Muscle of leg (tissue), 11 donors: ENCODE results near the gene CPSF4. TPM values are rescaled to one million over a fixed set of nuclear protein-coding genes. Genes with fewer than 3 reads are reported as not detected.
A peak's percentile ranks its signal among the peaks of the same experiment; 100 is the strongest.

Experiments
- DNase-seq: peaks from one replicate; pipeline ENCODE4 v3.0.0; 2013
- H3K27ac ChIP-seq: one replicate; pipeline ENCODE4 v1.5.1; 2013; ENCODE audit warnings: mild to moderate bottlenecking, low read length, control low read depth
- H3K27me3 ChIP-seq: one replicate; pipeline ENCODE4 v1.6.1; 2013; ENCODE audit warnings: low read length; ENCODE audit not compliant: control insufficient read depth, insufficient read depth
- H3K36me3 ChIP-seq: one replicate; pipeline ENCODE4 v1.6.1; 2013; ENCODE audit warnings: low read length; ENCODE audit not compliant: control insufficient read depth, insufficient read depth
- H3K4me1 ChIP-seq: one replicate; pipeline ENCODE4 v1.6.1; 2013; ENCODE audit warnings: low read length; ENCODE audit not compliant: control insufficient read depth, insufficient read depth
- H3K4me3 ChIP-seq: one replicate; pipeline ENCODE4 v1.5.1; 2013; ENCODE audit warnings: low read length, control low read depth
- H3K9me3 ChIP-seq: replicated peaks from 2 replicates; pipeline ENCODE4 v1.6.1; 2013; ENCODE audit warnings: low read depth, low read length; ENCODE audit not compliant: control insufficient read depth
- WGBS: methylation state at CpG from one replicate; pipeline ENCODE4 v1.1.5; 2013; ENCODE audit warnings: missing lambda C conversion rate; ENCODE audit not compliant: insufficient coverage; 5-methylcytosine and 5-hydroxymethylcytosine counted together
- polyA plus RNA-seq, 8 donors: library from polyadenylated mRNA; unstranded; fragments of 120-200 nt; gene quantifications; one replicate each; pipeline versions ENCODE4 v1.2.1 to v1.2.3, GENCODE V29; 2013; ENCODE audit warnings: inconsistent platforms in 1 of 8, low replicate concordance in 1 of 8; ENCODE audit not compliant: insufficient read length in 8 of 8, insufficient read depth in 1 of 8
- total RNA-seq: library from RNA; stranded (reverse); fragments of 120-200 nt; gene quantifications from one replicate; pipeline ENCODE4 v1.2.4, GENCODE V29; 2013

Gene CPSF4
- total and polyA plus RNA-seq, 9 donors: 29.2 to 48.3 (median 35.5) TPM

- DNase-seq: peak; percentile 56
- Histone ChIP-seq H3K27me3 (no peaks in the 10 kb centered on the region), H3K9me3 (no peaks in the 10 kb centered on the region), H3K27ac (peak overlapping the region; percentile 65), H3K4me3 (no peak overlapping the region), H3K36me3 (peaks cover 33% of the 10 kb centered on the region), H3K4me1 (peaks cover 11% of the 10 kb centered on the region)
- 57% methylated on average over 5 of the region's 15 CpGs for WGBS
Observed at GRCh38 chr7:99478464-99479440, 40.0 kb downstream of the CPSF4 start.

GRCh38 chr7:99485094-99485493 is 46.4 kb downstream of the CPSF4 start:
- DNase-seq: no peak
- H3K9me3 ChIP-seq: peaks cover 2% of the 10 kb centered on the region
- H3K27me3 ChIP-seq: no peaks in the 10 kb centered on the region
- no peak overlapping the region for H3K27ac ChIP-seq
- H3K36me3 ChIP-seq: peaks cover 14% of the 10 kb centered on the region
- 88% methylated on average over 2 of the region's 5 CpGs for WGBS
- H3K4me1 ChIP-seq: no peaks in the 10 kb centered on the region
- H3K4me3 ChIP-seq: no peak overlapping the region

- DNase-seq: no peak
- no peaks in the 10 kb centered on the region for H3K27me3 ChIP-seq
- no peak overlapping the region for H3K4me3 ChIP-seq
- no peak overlapping the region for H3K27ac ChIP-seq
- peaks cover 17% of the 10 kb centered on the region for H3K36me3 ChIP-seq
- WGBS: 100% methylated on average over 2 of the region's 4 CpGs
- no peaks in the 10 kb centered on the region for H3K4me1 ChIP-seq
- H3K9me3 ChIP-seq: peaks cover 16% of the 10 kb centered on the region
Observed at GRCh38 chr7:99489235-99489634, 50.5 kb downstream of the CPSF4 start.

- Histone ChIP-seq H3K4me1 (no peaks in the 10 kb centered on the region), H3K27me3 (no peaks in the 10 kb centered on the region), H3K27ac (no peak overlapping the region), H3K36me3 (peaks cover 25% of the 10 kb centered on the region), H3K9me3 (peaks cover 21% of the 10 kb centered on the region), H3K4me3 (no peak overlapping the region)
- no peak for DNase-seq
- WGBS: 88% methylated on average over 1 of the region's 3 CpGs
Observed at GRCh38 chr7:99490878-99491277, 52.1 kb downstream of the CPSF4 start.

- peaks cover 49% of the 10 kb centered on the region for H3K36me3 ChIP-seq
- H3K27ac ChIP-seq: no peak overlapping the region
- peaks cover 20% of the 10 kb centered on the region for H3K9me3 ChIP-seq
- DNase-seq: no peak
- H3K4me1 ChIP-seq: peaks cover 7% of the 10 kb centered on the region
- WGBS: 98% methylated on average over 5 of the region's 6 CpGs
- H3K4me3 ChIP-seq: no peak overlapping the region
- H3K27me3 ChIP-seq: no peaks in the 10 kb centered on the region
Observed at GRCh38 chr7:99493823-99494222, 55.1 kb downstream of the CPSF4 start.

- no peak for DNase-seq
- peaks cover 45% of the 10 kb centered on the region for H3K36me3 ChIP-seq
- H3K9me3 ChIP-seq: peaks cover 14% of the 10 kb centered on the region
- no peaks in the 10 kb centered on the region for H3K27me3 ChIP-seq
- no peak overlapping the region for H3K4me3 ChIP-seq
- no CpG with 5 or more reads among the region's 6 CpGs for WGBS
- no peak overlapping the region for H3K27ac ChIP-seq
- peaks cover 14% of the 10 kb centered on the region for H3K4me1 ChIP-seq
Observed at GRCh38 chr7:99497766-99498545, 59.2 kb downstream of the CPSF4 start.

- Histone ChIP-seq H3K4me1 (peaks cover 14% of the 10 kb centered on the region), H3K4me3 (peak overlapping the region; percentile 97), H3K36me3 (peaks cover 41% of the 10 kb centered on the region), H3K27me3 (no peaks in the 10 kb centered on the region), H3K27ac (no peak overlapping the region), H3K9me3 (peaks cover 13% of the 10 kb centered on the region)
- WGBS: 90% methylated on average over 4 of the region's 11 CpGs
- DNase-seq: no peak
Observed at GRCh38 chr7:99498546-99498944, 59.8 kb downstream of the CPSF4 start.

GRCh38 chr7:99499371-99499720 is 60.6 kb downstream of the CPSF4 start:
- Histone ChIP-seq H3K4me3 (peak overlapping the region; percentile 97), H3K27me3 (no peaks in the 10 kb centered on the region), H3K27ac (peak overlapping the region; percentile 97), H3K36me3 (peaks cover 33% of the 10 kb centered on the region), H3K4me1 (peaks cover 18% of the 10 kb centered on the region), H3K9me3 (peaks cover 5% of the 10 kb centered on the region)
- DNase-seq: peak; percentile 27
- WGBS: 0% methylated on average over 8 of the region's 14 CpGs

- no peaks in the 10 kb centered on the region for H3K27me3 ChIP-seq
- peak within 1 kb of the TSS; percentile 97 for H3K4me3 ChIP-seq
- H3K36me3 ChIP-seq: peaks cover 29% of the 10 kb centered on the region
- no peaks in the 10 kb centered on the region for H3K9me3 ChIP-seq
- WGBS: 0% methylated on average over 64 of the region's 68 CpGs
- H3K27ac ChIP-seq: peak within 1 kb of the TSS; percentile 97
- H3K4me1 ChIP-seq: peaks cover 18% of the 10 kb centered on the region
- DNase-seq: peak; percentile 98
Observed at GRCh38 chr7:99499721-99500636, 61.2 kb downstream of the CPSF4 start, which contains the start of gene ZNF394. TSS of gene ZNF394 (minus strand) at chr7:99500281. CDS start at chr7:99500093, 188 bp downstream.
